Measurements from ENCODE around the gene MAMDC4. TPM values are rescaled to one million over a fixed set of nuclear protein-coding genes. Genes with fewer than 3 reads are reported as not detected.
A peak's percentile ranks its signal among the peaks of the same experiment; 100 is the strongest.

MAMDC4 gene
- total and polyA plus RNA-seq, 2 of the 13 experiments (the other 11 are each of a cell fraction or from before 2014, with no cell fraction given) = 6.0 to 6.8 TPM

DNA sequence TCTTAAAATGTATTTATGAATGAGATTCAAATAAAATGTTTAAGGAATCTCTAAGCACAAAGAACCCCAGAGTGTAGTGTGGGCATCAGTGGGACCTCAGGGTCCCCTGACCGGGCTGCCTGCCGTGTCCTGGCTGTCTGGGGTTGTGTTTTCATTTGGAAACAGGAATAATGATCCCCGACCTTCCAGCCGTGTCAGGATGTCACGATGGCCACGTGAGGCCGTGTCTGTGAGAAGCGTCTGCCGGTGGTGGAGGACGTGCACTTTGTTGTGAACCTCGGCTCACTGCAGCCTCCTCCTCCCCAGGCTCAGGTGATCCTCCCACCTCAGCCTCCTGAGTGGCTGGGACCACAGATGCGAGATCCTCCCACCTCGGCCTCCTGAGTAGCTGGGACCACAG, 38.5 kb downstream of the MAMDC4 start:
- TF ChIP-seq, protein P1, sequence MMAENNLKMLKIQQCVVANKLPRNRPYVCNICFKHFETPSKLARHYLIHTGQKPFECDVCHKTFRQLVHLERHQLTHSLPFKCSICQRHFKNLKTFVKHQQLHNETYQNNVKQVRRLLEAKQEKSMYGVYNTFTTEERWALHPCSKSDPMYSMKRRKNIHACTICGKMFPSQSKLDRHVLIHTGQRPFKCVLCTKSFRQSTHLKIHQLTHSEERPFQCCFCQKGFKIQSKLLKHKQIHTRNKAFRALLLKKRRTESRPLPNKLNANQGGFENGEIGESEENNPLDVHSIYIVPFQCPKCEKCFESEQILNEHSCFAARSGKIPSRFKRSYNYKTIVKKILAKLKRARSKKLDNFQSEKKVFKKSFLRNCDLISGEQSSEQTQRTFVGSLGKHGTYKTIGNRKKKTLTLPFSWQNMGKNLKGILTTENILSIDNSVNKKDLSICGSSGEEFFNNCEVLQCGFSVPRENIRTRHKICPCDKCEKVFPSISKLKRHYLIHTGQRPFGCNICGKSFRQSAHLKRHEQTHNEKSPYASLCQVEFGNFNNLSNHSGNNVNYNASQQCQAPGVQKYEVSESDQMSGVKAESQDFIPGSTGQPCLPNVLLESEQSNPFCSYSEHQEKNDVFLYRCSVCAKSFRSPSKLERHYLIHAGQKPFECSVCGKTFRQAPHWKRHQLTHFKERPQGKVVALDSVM (CRISPR knock-in tag; IDR thresholded peaks at IDR 0.05) = peak; percentile 66; the same call in 1 of the 2 replicates
- TF ChIP-seq, protein P2, sequence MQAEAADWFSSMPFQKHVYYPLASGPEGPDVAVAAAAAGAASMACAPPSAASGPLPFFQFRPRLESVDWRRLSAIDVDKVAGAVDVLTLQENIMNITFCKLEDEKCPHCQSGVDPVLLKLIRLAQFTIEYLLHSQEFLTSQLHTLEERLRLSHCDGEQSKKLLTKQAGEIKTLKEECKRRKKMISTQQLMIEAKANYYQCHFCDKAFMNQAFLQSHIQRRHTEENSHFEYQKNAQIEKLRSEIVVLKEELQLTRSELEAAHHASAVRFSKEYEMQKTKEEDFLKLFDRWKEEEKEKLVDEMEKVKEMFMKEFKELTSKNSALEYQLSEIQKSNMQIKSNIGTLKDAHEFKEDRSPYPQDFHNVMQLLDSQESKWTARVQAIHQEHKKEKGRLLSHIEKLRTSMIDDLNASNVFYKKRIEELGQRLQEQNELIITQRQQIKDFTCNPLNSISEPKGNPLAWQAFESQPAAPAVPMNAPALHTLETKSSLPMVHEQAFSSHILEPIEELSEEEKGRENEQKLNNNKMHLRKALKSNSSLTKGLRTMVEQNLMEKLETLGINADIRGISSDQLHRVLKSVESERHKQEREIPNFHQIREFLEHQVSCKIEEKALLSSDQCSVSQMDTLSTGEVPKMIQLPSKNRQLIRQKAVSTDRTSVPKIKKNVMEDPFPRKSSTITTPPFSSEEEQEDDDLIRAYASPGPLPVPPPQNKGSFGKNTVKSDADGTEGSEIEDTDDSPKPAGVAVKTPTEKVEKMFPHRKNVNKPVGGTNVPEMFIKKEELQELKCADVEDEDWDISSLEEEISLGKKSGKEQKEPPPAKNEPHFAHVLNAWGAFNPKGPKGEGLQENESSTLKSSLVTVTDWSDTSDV (CRISPR knock-in tag; IDR thresholded peaks at IDR 0.05) = no peak
- WGBS (ENCODE audit: low lambda C conversion rate) = 69% methylated on average over 5 of the region's 13 CpGs

More for the DNA sequence above, 38.5 kb downstream of the MAMDC4 start:
- no peaks in the 10 kb centered on the region for H3K27me3 ChIP-seq (ENCODE audit: control insufficient read depth in 1 of 2, insufficient read depth in 2 of 2, low read length in 2 of 2)
- no peak overlapping the region for H3K4me3 ChIP-seq (replicated peaks in 1 of 3; ENCODE audit: insufficient read depth in 1 of 3, low read depth in 2 of 3, low read length in 3 of 3)
- DNase-seq (ENCODE audit: low spot score) (no peak), FAIRE-seq (no peak), ATAC-seq (no peak)
- H3K4me2 ChIP-seq (ENCODE audit: low read depth, low read length) = no peak overlapping the region
- BruUV-seq (replicated peaks) = no TSS peak
- H3K79me2 ChIP-seq (ENCODE audit: insufficient read depth, low read length) = peaks cover 75% of the 10 kb centered on the region
- H3K4me1 ChIP-seq (ENCODE audit: insufficient read depth, low read length) = peaks cover 15% of the 10 kb centered on the region
- H3K9ac ChIP-seq (ENCODE audit: insufficient read depth, low read depth, low read length) = no peak overlapping the region
- in situ Hi-C loops (cut with HindIII; ENCODE audit: extremely low pct_ligation_motif_present, low pct_unique_long_range_greater_than_20kb) = no loop called here
- H3K9me3 ChIP-seq (ENCODE audit: low read length) = no peaks in the 10 kb centered on the region
- no peak overlapping the region for H3K27ac ChIP-seq (ENCODE audit: extremely low read length, insufficient read depth, low read length)
- H3K36me3 ChIP-seq (replicated peaks in 1 of 2; ENCODE audit: control insufficient read depth in 1 of 2, insufficient read depth in 2 of 2, low read length in 2 of 2) = peaks cover 1 to 22% of the 10 kb centered on the region in 2 experiments; a peak in 4 of 5 replicates
- CTCF ChIA-PET (ENCODE audit: low intra/inter-chr PET ratio, low total read pairs) = no interaction called here
- POLR2A ChIA-PET = no interaction called here
- intact Hi-C loops (cut with micrococcal nuclease; ENCODE audit: unreplicated experiment) = no loop called here
- H4K20me1 ChIP-seq (ENCODE audit: insufficient read depth, low read length) = 0 out of 2 replicates have a peak, but pooled peaks cover 10% of the 10 kb centered on the region
- H2AFZ ChIP-seq (ENCODE audit: low read length) = no peak overlapping the region
